Left lung (tissue), 10 donors: Measurements from ENCODE around the gene PALLD. TPM values are rescaled to one million over a fixed set of nuclear protein-coding genes. Genes with fewer than 3 reads are reported as not detected.
A peak's percentile ranks its signal among the peaks of the same experiment; 100 is the strongest.

Experiments
- ATAC-seq: fragments of 200-7000 bp; cut with Tn5 transposase; one replicate; pipeline ENCODE4 v1.9.1; 2020; ENCODE audit warnings: moderate library complexity
- DNase-seq, 4 donors: peaks; one replicate each; pipeline ENCODE4 v3.0.0-alpha.2; 2013 to 2020
- H3K27ac ChIP-seq, 2 donors: fragments of 200-600 bp; sonication (generic) in 1 of 2; one replicate each; pipeline versions ENCODE4 v1.5.0 to v1.8.0; 2020 to 2021
- H3K27me3 ChIP-seq, 2 donors: fragments of 200-600 bp; sonication (generic) in 1 of 2; one replicate each; pipeline versions ENCODE4 v1.5.0 to v1.8.0; 2020 to 2021
- H3K36me3 ChIP-seq, 2 donors: fragments of 200-600 bp; sonication (generic) in 1 of 2; one replicate each; pipeline versions ENCODE4 v1.5.0 to v1.8.0; 2020 to 2021
- H3K4me1 ChIP-seq, 2 donors: fragments of 200-600 bp; one replicate each; pipeline ENCODE4 v1.8.0; 2021
- H3K4me3 ChIP-seq, 2 donors: fragments of 200-600 bp; sonication (generic) in 1 of 2; one replicate each; pipeline versions ENCODE4 v1.5.0 to v1.8.0; 2020 to 2021; ENCODE audit warnings: mild to moderate bottlenecking in 1 of 2
- H3K9me3 ChIP-seq, 2 donors: fragments of 200-600 bp; sonication (generic) in 1 of 2; one replicate each; pipeline versions ENCODE4 v1.5.0 to v1.8.0; 2020 to 2021
- intact Hi-C, 2 donors: fragments of 100-400 bp; cut with DNase I; formaldehyde crosslinking; loops; one replicate each; pipeline versions ENCODE4 v1.11.2 to v1.14.2; 2022
- polyA plus RNA-seq, 6 donors: library from polyadenylated mRNA; unstranded; fragments of 120-200 nt; gene quantifications; one replicate each; pipeline ENCODE4 v1.2.1, GENCODE V29; 2013; ENCODE audit not compliant: insufficient read length in 6 of 6
- total RNA-seq, 2 donors: library from RNA; stranded (reverse); fragmentation: NEBNext Ultra II Directional; extraction: Animal tissue kit (Norgen Biotek cat#: 25700); gene quantifications; one replicate each; pipeline ENCODE4 v1.2.1, GENCODE V29; 2021
- TF ChIP-seq, protein P1 (sequence below), 2 donors: fragments of 200-600 bp; sonication (generic) in 1 of 2; IDR thresholded peaks; one replicate each; pipeline versions ENCODE4 v1.5.0 to v1.8.0; 2021; ENCODE audit warnings: antibody characterized with exemption in 2 of 2
- donor health status: DM: no; HTN: yes; CAD: no.
- donor health status: DM: no; HTN: no; CAD: no.

Gene PALLD
- total and polyA plus RNA-seq, 8 donors: 67.5 to 194 (median 80.4) TPM

DNA sequence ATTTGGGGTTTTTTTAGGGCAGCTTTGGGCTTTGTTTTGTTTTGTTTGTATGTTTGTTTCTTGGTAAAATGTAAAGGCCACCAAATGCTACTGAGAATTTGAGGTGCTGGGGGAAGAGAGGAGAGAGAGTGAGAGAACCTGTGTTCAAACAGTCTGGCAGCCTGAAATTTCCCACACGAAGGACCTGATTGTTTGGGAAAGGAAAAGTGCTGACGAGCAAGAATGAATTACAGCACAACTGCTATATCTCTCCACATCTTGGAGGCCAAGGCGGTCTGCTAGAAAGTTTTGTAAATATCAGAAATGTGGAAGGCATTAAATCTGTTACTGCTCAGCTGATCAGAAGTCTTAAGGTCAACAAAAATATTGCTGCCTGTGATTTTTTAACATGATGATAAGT lies 170.5 kb downstream of the PALLD start:
- Histone ChIP-seq H3K27ac (peak overlapping the region in 1 of 2 donors; percentile 3), H3K4me3 (no peak overlapping the region), H3K27me3 (no peaks in the 10 kb centered on the region), H3K9me3 (no peaks in the 10 kb centered on the region), H3K36me3 (no peaks in the 10 kb centered on the region), H3K4me1 (no peaks in the 10 kb centered on the region)
- ATAC-seq (no peak), DNase-seq (no peak)
- TF ChIP-seq, protein P1, sequence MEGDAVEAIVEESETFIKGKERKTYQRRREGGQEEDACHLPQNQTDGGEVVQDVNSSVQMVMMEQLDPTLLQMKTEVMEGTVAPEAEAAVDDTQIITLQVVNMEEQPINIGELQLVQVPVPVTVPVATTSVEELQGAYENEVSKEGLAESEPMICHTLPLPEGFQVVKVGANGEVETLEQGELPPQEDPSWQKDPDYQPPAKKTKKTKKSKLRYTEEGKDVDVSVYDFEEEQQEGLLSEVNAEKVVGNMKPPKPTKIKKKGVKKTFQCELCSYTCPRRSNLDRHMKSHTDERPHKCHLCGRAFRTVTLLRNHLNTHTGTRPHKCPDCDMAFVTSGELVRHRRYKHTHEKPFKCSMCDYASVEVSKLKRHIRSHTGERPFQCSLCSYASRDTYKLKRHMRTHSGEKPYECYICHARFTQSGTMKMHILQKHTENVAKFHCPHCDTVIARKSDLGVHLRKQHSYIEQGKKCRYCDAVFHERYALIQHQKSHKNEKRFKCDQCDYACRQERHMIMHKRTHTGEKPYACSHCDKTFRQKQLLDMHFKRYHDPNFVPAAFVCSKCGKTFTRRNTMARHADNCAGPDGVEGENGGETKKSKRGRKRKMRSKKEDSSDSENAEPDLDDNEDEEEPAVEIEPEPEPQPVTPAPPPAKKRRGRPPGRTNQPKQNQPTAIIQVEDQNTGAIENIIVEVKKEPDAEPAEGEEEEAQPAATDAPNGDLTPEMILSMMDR (IDR thresholded peaks at IDR 0.05): no peak
- intact Hi-C loops: no loop called here

DNA sequence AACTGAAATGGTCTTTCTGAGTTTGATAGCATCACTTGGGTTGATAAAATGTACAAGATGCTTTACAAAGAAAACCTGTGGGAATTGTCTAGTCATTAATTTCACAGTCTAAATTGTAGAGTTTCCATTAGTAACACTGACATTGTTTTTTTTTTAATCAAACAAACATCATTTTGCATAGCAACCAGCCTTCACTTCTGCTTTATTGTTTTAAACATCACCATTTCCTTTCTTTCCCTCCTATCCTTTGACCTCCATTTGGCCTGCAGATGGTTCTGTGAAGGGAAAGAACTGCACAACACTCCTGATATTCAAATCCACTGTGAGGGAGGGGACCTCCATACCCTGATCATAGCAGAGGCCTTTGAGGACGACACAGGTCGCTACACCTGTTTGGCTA lies 171.1 kb downstream of the PALLD start:
- intact Hi-C loops: no loop called here
- H3K4me1 ChIP-seq: no peaks in the 10 kb centered on the region
- no peaks in the 10 kb centered on the region for H3K36me3 ChIP-seq
- H3K9me3 ChIP-seq: no peaks in the 10 kb centered on the region
- ATAC-seq: no peak
- no peak for DNase-seq
- no peak overlapping the region for H3K4me3 ChIP-seq
- TF ChIP-seq, protein P1 (IDR thresholded peaks at IDR 0.05): no peak
- H3K27me3 ChIP-seq: no peaks in the 10 kb centered on the region
- H3K27ac ChIP-seq: no peak overlapping the region

DNA sequence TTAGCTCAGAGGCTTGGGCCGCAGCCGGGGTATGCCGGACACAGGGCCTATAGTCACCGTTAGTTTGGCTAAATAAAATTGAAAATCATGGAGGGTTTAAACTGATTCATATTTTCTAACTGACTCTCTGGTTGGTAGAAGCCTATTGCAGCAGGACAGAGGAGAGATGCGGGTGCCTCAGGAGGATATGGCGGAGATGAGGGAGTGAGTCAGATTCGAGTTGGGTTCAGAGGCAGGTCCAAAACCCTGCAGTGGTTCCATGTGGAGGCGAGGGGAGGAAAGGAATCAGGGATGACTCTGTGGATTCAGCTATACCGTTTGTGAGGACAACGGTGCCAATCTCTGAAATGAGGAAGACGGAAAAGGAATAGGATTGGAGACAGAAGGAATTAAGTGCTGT lies 176.6 kb downstream of the PALLD start:
- H3K4me3 ChIP-seq: no peak overlapping the region
- no peaks in the 10 kb centered on the region for H3K27me3 ChIP-seq
- TF ChIP-seq, protein P1 (IDR thresholded peaks at IDR 0.05): no peak
- DNase-seq: peak in 1 of 4 donors; percentile 63
- H3K4me1 ChIP-seq: no peaks in the 10 kb centered on the region
- no peak overlapping the region for H3K27ac ChIP-seq
- no peaks in the 10 kb centered on the region for H3K9me3 ChIP-seq
- intact Hi-C loops: no loop called here
- H3K36me3 ChIP-seq: no peaks in the 10 kb centered on the region
- no peak for ATAC-seq

DNA sequence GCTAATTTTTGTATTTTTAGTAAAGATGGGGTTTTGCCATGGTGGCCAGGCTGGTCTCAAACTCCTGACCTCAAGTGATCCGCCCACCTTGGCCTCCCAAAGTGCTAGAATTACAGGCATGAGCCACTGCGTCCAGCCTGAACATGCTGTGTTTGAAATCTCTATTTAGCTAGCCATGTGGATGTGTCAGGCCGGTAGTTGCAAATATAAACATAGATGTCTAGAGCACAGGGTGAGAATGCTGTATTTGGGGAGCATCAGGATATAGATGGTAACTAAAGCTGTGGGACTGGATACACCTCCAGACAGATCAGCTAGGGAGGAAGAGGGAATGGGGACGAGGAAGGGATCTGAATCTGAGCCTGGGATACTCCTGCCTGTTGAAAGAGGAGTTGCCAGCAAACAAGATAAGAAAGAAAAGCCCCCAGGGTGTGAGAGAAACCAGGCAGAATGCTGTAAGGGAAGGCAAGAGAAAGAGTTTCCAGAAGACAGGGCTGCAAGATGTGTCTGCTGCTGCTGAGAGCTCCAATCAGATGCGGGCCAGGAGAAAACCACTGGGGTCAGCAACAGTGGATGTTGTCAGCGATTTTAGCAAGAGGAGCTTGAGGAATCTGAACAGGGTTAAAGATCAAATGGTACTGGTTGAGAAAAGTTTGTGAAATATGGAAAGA lies 177.4 kb downstream of the PALLD start:
- no peak overlapping the region for H3K27ac ChIP-seq
- TF ChIP-seq, protein P1 (IDR thresholded peaks at IDR 0.05): no peak
- H3K27me3 ChIP-seq: no peaks in the 10 kb centered on the region
- H3K36me3 ChIP-seq: no peaks in the 10 kb centered on the region
- ATAC-seq: peak; percentile 67
- no peaks in the 10 kb centered on the region for H3K4me1 ChIP-seq
- intact Hi-C loops: no loop called here
- no peak overlapping the region for H3K4me3 ChIP-seq
- H3K9me3 ChIP-seq: no peaks in the 10 kb centered on the region
- DNase-seq: no peak

DNA sequence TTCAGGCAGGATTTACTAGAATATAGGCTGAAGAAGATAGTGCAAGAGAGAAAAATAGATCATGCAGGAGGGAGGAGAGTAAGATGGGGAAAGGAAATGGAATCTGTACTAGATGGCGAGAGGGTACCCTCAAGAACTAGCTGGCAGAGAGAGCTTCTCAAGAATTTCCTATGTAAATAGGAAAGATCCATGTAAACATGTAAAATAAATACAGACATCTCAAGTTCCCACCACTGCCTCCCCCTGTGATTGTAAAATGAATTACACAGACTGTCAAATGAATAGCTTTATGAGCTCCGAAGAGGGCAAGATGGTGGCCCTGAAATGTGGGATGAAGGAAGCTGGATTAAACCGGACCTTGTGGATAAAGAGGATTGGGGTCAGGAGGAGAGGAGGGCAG lies 178.0 kb downstream of the PALLD start:
- DNase-seq (no peak), ATAC-seq (peak; percentile 35)
- no peaks in the 10 kb centered on the region for H3K36me3 ChIP-seq
- no peaks in the 10 kb centered on the region for H3K27me3 ChIP-seq
- no peak overlapping the region for H3K27ac ChIP-seq
- H3K4me3 ChIP-seq: no peak overlapping the region
- intact Hi-C loops: no loop called here
- no peaks in the 10 kb centered on the region for H3K4me1 ChIP-seq
- TF ChIP-seq, protein P1 (IDR thresholded peaks at IDR 0.05): no peak
- no peaks in the 10 kb centered on the region for H3K9me3 ChIP-seq
